ENCODE results near the gene MAP4.

DNA sequence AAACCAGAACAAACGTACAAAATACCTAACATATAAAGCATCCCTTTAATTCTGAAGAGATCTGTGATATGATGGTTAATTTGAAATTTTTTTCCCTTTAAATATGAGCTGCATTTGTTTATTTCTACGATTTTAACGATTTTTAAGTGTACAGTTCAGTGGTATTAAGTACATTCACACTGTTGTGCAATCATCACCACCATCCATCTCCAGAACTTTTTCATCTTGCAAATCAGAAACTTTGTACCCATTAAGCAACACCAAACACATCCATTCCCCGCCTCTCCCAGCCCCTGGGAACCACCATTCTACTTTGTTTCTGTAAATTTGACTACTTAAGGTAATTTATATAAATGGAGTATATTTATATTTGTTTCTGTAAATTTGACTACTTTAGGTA, 51.5 kb downstream of the MAP4 start:
- TF ChIP-seq EZH2phosphoT487 (IDR thresholded peaks at IDR 0.05; ENCODE audit: insufficient read depth, low read depth) (no peak), EZH2 (IDR thresholded peaks at IDR 0.05; ENCODE audit: insufficient read depth, poor library complexity, severe bottlenecking) (no peak)

Measured in GM23248 (cell line).